ENCODE results near the gene PARD3B. TPM values are rescaled to one million over a fixed set of nuclear protein-coding genes. Genes with fewer than 3 reads are reported as not detected.

The PARD3B gene
- total RNA-seq, 2 donors from 2014 or later = 14.7 to 25.0 TPM

- H3K36me3 ChIP-seq = no peaks in the 10 kb centered on the region
- H3K9me3 ChIP-seq = no peaks in the 10 kb centered on the region
- intact Hi-C loops (cut with DNase I) = no loop called here
- peaks cover 4% of the 10 kb centered on the region for H3K4me1 ChIP-seq (replicated peaks)
- WGBS = 87% methylated on average over 2 of the region's 2 CpGs
- DNase-seq (ENCODE audit: low spot score) = no peak
- H3K27ac ChIP-seq = no peak overlapping the region
- TF ChIP-seq POLR2A (IDR thresholded peaks at IDR 0.05) = no peak
- H3K27me3 ChIP-seq (replicated peaks; ENCODE audit: insufficient read depth) = no peaks in the 10 kb centered on the region
- H3K4me3 ChIP-seq = no peak overlapping the region
These were observed 354.7 kb downstream of the PARD3B start for GRCh38 chr2:204899983-204900382.

DNA sequence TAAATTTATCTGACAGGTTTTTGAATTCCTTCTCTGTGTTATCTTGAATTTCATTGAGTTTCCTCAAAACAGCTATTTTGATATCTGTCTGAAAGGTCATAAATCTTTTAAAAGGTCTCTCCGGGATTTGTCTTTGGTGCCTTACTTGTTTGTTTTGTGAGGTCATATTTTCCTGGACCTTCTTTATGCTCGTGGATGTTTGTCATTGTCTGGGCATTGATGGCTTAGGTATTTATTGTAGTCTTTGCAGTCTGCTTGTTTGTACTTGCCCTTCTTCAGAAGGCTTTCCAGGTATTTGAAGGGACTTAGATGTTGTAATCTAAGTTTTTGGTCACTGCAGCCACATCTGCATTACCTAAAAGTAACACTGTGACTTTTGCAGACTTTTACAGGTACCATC, 355.2 kb downstream of the PARD3B start:
- peaks cover 4% of the 10 kb centered on the region for H3K4me1 ChIP-seq (replicated peaks)
- DNase-seq (ENCODE audit: low spot score) = peak; percentile 9

GRCh38 chr2:204900910-204901309, 355.6 kb downstream of the PARD3B start:
- H3K4me3 ChIP-seq = no peak overlapping the region
- DNase-seq (ENCODE audit: low spot score) = no peak
- TF ChIP-seq, protein P1, sequence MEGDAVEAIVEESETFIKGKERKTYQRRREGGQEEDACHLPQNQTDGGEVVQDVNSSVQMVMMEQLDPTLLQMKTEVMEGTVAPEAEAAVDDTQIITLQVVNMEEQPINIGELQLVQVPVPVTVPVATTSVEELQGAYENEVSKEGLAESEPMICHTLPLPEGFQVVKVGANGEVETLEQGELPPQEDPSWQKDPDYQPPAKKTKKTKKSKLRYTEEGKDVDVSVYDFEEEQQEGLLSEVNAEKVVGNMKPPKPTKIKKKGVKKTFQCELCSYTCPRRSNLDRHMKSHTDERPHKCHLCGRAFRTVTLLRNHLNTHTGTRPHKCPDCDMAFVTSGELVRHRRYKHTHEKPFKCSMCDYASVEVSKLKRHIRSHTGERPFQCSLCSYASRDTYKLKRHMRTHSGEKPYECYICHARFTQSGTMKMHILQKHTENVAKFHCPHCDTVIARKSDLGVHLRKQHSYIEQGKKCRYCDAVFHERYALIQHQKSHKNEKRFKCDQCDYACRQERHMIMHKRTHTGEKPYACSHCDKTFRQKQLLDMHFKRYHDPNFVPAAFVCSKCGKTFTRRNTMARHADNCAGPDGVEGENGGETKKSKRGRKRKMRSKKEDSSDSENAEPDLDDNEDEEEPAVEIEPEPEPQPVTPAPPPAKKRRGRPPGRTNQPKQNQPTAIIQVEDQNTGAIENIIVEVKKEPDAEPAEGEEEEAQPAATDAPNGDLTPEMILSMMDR (IDR thresholded peaks at IDR 0.05) = no peak
- no peak for TF ChIP-seq POLR2AphosphoS5 (IDR thresholded peaks at IDR 0.05)
- TF ChIP-seq POLR2A (IDR thresholded peaks at IDR 0.05) = no peak
- no peaks in the 10 kb centered on the region for H3K36me3 ChIP-seq
- H3K27me3 ChIP-seq (replicated peaks; ENCODE audit: insufficient read depth) = no peaks in the 10 kb centered on the region
- intact Hi-C loops (cut with DNase I) = no loop called here
- no peak overlapping the region for H3K27ac ChIP-seq
- H3K9me3 ChIP-seq = no peaks in the 10 kb centered on the region
- WGBS = 100% methylated on average over 1 of the region's 1 CpG
- peaks cover 4% of the 10 kb centered on the region for H3K4me1 ChIP-seq (replicated peaks)

More for the DNA sequence above, 355.2 kb downstream of the PARD3B start:
- no peak overlapping the region for H3K27ac ChIP-seq
- H3K27me3 ChIP-seq (replicated peaks; ENCODE audit: insufficient read depth) = no peaks in the 10 kb centered on the region
- WGBS = 14% methylated on average over 2 of the region's 2 CpGs
- intact Hi-C loops (cut with DNase I) = no loop called here
- no peaks in the 10 kb centered on the region for H3K9me3 ChIP-seq
- H3K36me3 ChIP-seq = no peaks in the 10 kb centered on the region
- H3K4me3 ChIP-seq = no peak overlapping the region
- TF ChIP-seq POLR2AphosphoS5 (IDR thresholded peaks at IDR 0.05) (peak; percentile 31), POLR2A (IDR thresholded peaks at IDR 0.05) (no peak)

- Histone ChIP-seq H3K27me3 (replicated peaks; ENCODE audit: insufficient read depth) (no peaks in the 10 kb centered on the region), H3K36me3 (no peaks in the 10 kb centered on the region), H3K4me1 (replicated peaks) (peaks cover 4% of the 10 kb centered on the region), H3K9me3 (no peaks in the 10 kb centered on the region), H3K27ac (no peak overlapping the region), H3K4me3 (no peak overlapping the region)
- intact Hi-C loops (cut with DNase I) = no loop called here
- no peak for DNase-seq (ENCODE audit: low spot score)
- 41% methylated on average over 1 of the region's 1 CpG for WGBS
- no peak for TF ChIP-seq POLR2A (IDR thresholded peaks at IDR 0.05)
- TF ChIP-seq POLR2AphosphoS5 (IDR thresholded peaks at IDR 0.05) = no peak
- TF ChIP-seq, protein P1 (IDR thresholded peaks at IDR 0.05) = no peak
These were observed 356.3 kb downstream of the PARD3B start for GRCh38 chr2:204901591-204901990.

DNA sequence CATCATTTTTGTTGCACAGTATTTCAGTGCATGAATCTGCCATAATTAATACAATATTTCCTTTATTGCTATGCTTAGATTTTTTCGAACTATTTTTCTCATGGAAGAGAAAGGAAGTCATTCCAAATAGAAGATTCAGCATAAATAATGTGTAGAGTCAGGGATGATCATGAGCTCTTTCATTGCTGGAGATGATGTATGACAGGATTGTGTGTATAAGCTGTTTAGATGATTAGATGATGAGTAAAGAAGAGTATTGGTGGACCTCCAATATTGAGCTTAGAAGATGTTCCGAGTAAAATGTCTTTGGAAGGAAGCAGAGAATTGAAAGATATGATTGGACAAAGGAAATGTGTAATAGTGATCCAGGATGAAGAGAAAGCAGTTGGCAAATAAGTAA, 364.5 kb downstream of the PARD3B start:
- Histone ChIP-seq H3K27me3 (replicated peaks; ENCODE audit: insufficient read depth) (no peaks in the 10 kb centered on the region), H3K36me3 (no peaks in the 10 kb centered on the region), H3K4me1 (replicated peaks) (no peaks in the 10 kb centered on the region), H3K9me3 (no peaks in the 10 kb centered on the region), H3K27ac (no peak overlapping the region), H3K4me3 (no peak overlapping the region)
- 93% methylated on average over 2 of the region's 2 CpGs for WGBS
- no peak for TF ChIP-seq POLR2AphosphoS5 (IDR thresholded peaks at IDR 0.05)
- no peak for TF ChIP-seq POLR2A (IDR thresholded peaks at IDR 0.05)
- TF ChIP-seq, protein P1 (IDR thresholded peaks at IDR 0.05) = no peak
- intact Hi-C loops (cut with DNase I) = no loop called here
- DNase-seq (ENCODE audit: low spot score) = no peak

DNA sequence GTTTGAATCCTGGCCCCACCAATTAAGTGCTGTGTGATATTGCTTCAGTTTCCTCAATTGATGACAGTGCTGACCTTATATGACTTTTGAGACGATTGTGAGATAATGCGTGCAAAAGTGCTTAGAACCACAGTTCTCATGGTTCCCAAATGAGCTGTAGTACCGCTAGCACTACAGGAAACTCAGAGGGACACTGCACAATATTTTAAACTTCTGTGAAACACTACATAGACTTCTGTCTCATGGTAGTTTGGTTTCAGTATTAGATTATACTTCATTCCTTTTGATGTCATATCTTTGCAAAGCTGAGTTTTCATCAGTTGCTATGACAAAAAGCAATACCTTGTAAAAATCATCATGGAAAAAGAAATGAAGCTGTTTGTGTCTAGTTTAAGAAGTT, 368.0 kb downstream of the PARD3B start:
- Histone ChIP-seq H3K27me3 (replicated peaks; ENCODE audit: insufficient read depth) (no peaks in the 10 kb centered on the region), H3K27ac (no peak overlapping the region), H3K9me3 (no peaks in the 10 kb centered on the region), H3K4me3 (no peak overlapping the region), H3K4me1 (replicated peaks) (no peaks in the 10 kb centered on the region), H3K36me3 (no peaks in the 10 kb centered on the region)
- 94% methylated on average over 3 of the region's 3 CpGs for WGBS
- TF ChIP-seq POLR2A (IDR thresholded peaks at IDR 0.05) = no peak
- TF ChIP-seq POLR2AphosphoS5 (IDR thresholded peaks at IDR 0.05) = no peak
- TF ChIP-seq, protein P1 (IDR thresholded peaks at IDR 0.05) = no peak
- intact Hi-C loops (cut with DNase I) = no loop called here
- DNase-seq (ENCODE audit: low spot score) = no peak

All from prostate gland (tissue), 2 donors.